Activated CD4-positive, alpha-beta T cell treated with anti-CD3 and anti-CD28 coated beads, Interleukin-2, amount 50 U/mL, for 48 hours (primary cell): ENCODE data around the gene ZFAND5.

ENCODE experiments used
- DNase-seq, 2 experiments: peaks; one replicate each; pipeline ENCODE4 v3.0.0-alpha.2; 2020

Gene ZFAND5

DNA sequence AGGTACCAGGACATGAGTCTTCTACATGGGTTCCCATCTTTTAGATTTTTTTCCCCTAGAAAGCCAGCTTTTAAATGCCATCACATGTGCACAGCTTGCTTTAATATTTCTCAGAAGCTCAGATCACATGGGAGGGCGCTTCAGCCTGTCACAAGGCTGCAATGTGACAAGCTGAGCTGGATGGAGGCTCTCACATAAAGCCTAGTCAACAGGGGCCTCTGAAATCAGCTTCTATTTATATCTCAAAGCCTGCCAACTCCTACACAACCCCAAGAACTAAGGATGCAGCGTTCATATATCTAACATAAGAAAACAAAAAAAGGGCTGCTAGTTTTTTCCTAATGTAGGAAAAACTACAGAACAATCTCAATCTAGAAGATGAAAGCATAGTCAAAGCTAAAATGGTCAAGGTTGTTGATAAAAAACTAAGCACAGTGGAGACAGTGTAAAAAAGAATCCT, 2.3 kb downstream of the ZFAND5 start:
- peak; percentile 35 to 48 for DNase-seq

- no peak for DNase-seq
These were observed 2.9 kb downstream of the ZFAND5 start for GRCh38 chr9:72362118-72362531.

DNA sequence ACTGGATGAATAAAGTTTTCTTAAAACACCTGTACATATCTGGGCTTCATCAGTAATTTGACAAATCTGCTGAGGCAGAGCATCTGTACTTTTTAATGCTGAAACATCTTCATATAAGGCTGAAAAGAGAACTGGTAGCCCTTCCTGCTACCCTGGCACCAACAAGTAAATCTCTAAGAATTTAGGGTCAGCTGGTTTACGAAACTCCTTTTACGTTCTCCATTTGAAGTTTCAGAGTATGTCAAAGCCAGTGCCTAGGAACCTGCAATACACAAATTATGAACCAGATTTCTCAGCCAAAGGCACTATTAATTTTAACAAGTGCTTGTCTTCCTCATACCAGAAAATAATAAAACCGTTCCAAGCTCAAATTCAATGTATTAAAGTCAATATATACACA, 3.8 kb downstream of the ZFAND5 start:
- DNase-seq = no peak

DNA sequence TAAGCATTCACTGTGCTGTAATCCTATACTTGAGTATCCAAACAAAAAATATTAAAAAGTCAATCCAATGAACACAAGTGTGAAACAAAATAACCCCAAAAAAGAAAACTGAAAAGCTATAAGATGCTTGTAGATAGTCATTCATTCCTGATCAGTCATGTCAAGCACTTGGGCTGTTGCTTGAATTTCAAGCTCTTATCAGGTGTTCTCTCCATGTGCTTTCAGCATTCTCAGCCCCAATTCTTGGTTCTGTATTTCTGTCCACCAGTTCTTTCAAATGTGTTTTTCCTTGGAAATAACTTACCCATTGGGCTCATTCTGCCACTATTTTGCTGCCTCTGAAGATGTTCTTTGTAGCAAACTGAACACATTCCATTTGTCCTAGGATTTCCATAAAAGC, 4.7 kb downstream of the ZFAND5 start:
- no peak for DNase-seq

DNA sequence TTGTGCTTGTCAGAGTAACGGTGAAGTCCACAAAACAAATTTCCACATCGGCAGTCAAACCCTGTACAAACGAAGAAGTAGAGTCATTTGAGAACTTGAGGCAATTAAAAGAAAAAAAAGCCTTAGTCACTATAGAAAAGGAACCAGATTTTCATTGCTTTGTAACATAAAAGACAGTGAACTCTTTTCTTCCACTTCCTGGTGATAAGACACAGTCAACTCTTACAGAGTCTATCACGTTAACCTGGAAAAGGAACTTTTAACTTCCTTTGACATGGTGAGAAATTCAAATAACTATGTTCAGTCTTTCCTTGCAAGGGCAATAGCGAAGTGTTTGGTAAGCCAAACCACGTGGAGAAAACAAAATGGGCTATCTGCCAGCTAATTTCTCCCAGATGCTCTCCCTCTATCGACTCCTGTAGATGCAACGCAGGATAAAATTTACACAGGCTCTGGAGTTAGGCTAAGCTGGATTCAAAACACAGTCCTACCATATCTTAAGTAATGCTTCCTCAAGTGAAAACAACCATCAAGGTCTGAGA, 8.9 kb downstream of the ZFAND5 start:
- no peak for DNase-seq

DNA sequence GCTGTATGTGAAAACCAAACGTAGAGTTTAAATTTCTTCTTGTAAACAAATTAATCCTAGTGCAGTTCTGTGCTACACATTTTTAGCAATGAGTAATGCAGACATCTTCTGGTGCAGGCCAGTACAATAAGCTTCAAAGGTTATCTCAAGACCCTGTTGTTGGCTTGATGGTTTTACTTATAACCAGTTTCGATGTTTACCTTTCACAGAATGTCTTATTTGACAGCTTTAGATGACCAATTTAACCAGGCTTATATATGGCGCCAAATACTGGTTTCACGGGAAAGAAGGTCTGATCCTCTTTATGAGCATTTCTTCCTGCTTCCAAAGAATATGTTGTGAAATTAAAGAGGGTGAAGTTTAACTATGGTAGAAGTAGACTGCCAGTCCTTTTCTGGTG, 9.9 kb downstream of the ZFAND5 start:
- no peak for DNase-seq

- no peak for DNase-seq
These were observed 10.3 kb downstream of the ZFAND5 start for GRCh38 chr9:72354704-72355103.

- no peak for DNase-seq
These were observed 11.4 kb downstream of the ZFAND5 start for GRCh38 chr9:72353455-72354116.

DNA sequence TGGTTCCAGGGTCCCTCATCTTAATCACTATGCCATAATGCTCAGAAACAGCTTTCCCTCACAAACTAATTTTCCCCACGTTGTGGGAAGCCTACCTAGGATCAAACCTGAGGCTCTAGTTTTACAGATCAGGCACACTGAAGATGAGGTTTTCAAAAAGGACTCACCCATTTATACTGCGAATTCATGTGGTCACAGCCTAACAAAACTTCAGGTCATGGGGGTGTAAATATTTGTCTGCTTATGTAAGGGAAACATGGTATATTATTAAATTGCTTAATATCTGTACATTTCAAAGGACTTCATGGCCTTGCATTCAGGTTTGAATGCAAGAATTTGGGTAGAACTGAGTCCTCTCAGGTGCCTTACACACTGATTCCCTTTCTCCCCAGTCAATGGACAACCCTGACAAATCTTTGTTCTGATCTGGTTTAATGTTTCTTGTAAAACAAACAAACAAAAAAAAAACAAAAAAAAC, 12.1 kb downstream of the ZFAND5 start:
- DNase-seq = no peak

DNA sequence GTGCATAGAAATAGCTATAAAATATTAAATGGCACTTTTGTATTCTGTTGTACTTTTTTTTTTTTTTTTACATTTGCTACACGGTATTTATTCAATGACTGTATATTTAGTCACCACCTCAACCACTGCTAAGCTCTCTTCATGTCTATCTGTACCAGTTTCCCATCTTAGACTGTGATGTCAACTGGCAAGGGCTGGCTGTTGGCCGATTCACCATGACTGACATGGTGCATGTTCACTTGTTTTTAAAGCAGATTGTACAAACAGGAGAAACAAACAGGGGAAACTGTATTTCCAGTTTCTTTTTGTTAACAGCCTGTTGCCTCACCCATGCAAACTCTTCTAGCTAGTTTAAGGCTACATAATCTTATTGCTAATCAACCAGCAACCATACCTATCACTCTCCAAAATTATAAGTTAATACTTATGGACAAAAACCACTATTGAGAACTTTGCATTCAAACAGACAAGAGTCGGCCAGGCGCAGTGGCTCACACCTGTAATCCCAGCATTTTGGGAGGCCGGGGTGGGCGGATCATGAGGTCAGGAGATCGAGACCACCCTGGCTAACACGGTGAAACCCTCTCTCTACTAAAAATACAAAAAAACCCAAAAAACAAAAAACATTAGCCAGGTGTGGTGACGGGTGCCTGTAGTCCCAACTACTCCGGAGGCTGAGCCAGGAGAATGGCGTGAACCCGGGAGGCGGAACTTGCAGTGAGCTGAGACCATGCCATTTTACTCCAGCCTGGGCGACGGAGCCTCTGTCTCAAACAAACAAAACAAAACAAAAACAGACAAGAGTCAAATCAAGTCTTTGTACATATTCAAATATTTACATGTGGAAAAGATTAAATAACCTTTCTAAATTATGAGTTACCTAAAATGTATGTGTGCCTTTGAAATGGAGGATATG, 13.2 kb downstream of the ZFAND5 start:
- DNase-seq = no peak

GRCh38 chr9:72349911-72350310, 15.1 kb downstream of the ZFAND5 start:
- no peak for DNase-seq

DNA sequence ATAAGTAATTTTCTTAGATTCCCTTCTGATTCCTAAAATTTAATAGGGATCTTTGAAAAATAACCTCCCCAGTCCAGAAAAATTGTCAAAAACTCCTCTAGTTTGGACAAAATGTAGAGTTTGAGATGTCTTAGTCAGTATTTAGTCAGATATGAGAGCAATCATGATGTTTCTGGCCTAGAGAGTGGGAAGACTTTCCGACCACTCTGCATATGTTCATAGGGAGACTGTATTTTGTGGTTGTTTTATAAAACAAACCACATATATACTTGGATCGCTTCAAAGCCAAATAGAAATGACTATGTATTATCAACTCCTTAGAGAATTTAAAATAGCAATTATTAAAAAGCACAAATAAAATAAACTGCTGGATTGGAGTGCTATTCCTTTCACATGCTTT, 15.8 kb downstream of the ZFAND5 start:
- no peak for DNase-seq

DNA sequence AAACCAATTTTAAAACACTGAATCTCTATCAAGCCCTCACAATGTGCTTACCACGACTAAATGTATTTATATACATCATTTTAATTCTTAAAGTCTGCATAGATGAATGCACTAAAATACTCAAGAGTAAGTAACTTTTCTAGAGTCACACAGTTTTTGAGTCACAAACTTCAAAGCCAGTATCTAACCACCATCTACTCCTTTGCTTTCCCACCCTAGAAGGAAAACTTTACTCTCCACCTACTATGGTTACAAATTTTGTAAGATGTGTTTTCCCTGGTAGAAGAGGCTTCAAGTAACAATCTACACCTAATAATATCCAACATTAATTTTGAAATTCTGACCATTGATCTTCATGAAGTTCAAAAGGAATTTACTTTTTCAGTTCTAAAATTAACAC, 18.7 kb downstream of the ZFAND5 start:
- DNase-seq = no peak

GRCh38 chr9:72338631-72339030, 26.4 kb downstream of the ZFAND5 start:
- no peak for DNase-seq

GRCh38 chr9:72337286-72337685, 27.7 kb downstream of the ZFAND5 start:
- DNase-seq = no peak

DNA sequence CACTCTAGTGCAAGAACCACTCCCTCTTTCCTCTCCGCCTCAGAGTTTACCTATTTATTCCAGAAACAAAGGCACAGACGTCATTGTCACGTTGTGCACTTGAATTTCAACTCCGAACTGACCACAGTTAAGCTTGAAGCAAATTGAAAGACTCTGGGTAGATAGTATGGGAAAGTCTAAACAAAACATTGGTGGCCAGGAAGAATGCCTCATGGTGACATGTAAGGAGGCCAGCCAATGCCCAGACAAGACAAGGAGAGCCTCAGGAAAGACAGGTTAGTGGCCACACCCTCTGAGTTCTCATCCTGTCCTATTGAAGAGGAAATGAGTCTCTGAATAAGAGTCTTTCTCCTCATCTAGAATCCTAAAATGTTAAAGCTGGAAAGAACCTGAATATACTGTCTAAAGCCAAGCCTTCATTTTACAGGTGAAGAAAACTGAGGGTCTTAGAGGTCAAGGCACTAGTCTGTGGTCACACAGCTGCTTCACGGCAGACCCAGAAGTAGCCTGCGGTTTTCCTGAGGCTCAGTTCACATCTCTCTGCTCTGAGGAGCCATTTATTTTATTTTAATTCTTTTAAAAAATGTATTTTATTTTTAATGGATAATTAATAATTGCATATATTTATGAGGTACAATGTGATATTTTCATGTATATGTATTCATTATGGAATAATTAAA, 30.2 kb downstream of the ZFAND5 start:
- no peak for DNase-seq

DNA sequence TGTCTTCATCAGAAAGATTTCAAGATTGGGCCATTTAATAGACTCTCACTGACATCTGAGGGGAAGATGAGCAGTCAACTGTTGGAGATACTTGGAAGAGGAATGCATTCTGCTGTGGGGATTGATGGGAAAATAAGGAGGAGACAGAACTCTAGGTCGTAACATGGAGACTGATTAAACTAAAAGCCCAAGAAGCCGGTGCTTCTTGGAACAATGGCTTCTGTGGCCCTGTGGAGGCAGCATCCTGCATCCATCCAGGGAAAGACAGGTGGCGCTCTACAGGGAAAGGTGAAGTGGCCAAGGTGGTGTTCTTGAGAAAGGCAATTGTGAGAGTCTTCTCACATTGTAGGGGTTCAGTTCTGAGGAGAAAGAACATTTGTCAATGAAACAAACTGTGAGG, 31.3 kb downstream of the ZFAND5 start:
- no peak for DNase-seq

DNA sequence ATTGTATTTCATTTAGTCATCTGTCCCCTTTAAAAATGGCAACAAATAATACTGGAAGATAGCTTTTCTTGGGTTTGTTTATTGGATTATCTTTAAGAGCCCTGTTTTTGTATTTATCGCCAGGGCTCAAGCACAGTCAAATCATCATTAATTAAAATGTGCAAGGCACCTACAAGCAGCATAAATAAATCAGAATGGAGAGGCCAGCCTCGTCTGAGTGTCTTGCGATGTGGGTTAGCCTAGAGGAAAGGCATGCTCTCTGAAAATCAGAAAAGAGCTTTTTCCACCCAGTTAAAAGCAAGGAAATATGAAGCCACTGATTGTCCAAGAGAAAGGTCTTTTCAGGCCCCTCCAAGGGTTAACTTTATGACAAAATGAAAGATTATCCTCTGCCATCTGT, 31.8 kb downstream of the ZFAND5 start:
- DNase-seq = no peak

DNA sequence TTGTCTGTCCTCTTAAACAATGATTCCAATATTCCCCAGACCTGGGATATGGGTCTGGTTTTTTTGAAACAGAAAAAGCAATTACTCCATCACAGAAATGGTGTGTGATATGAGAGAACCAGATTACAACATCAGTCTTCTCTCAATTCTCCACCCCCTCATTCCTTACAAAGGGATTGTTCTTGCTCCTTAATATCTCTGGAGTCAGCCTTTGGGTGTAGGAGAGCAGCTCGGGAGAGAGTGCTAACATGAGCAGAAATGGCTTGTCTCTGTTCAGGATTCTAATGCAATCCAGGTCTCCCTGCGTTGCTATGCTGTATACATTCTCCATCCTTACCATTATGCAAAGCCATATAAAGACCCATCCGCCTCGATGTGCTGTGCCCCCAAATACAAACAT, 32.7 kb downstream of the ZFAND5 start:
- no peak for DNase-seq

DNA sequence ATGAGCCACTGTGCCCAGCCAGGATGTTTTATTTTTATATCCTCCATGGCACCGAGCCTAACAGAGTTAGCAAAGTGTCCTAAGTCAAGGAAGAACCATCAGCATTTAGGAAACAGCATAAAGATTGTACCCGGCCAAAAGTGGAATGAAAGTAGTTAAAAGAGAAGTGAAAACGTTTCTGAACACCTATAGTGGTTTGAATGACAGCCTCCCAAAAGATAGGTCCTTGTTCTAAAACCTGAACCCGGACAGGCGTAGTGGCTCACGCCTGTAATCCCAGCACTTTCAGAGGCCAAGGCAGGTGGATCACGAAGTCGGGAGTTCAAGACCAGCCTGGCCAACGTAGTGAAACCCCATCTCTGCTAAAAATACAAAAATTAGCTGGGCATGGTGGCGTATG, 37.4 kb downstream of the ZFAND5 start:
- no peak for DNase-seq

DNA sequence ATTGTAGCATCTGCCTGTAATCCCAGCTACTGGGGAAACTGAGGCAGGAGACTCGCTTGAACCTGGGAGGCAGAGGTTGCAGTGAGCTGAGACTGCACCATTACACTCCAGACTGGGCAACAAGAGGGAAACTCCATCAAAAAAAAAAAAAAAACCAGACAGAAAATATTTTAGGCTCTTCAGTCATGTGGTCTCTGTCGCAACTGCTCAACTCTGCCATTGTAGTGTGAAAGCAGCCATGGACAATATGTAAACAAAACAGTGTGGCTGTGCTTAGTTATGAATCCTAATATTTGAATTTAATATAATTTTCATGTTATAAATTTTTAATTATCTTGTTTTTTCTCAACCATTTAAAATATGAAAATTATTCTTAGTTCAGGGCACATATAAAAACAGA, 38.4 kb downstream of the ZFAND5 start:
- DNase-seq = no peak

GRCh38 chr9:72324974-72325373, 40.0 kb downstream of the ZFAND5 start:
- DNase-seq = no peak

DNA sequence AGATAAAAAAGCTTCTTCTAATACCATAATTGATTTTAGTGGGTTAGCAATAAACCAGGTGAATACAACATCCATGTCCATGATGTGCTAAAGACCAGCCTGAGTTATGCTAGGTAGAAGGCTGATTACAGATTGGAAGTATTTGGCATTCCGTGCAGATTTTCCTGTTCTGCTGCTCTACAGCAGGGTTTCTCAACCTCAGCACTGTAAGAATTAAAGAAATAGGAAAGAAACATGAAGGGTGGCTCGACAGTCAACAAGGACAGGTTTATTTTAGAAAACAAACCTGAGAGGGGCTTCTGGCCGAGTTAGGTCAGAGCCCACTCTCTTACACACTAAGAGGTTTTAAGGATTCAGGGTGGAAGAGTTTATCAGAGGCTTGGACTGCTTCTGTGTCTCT, 42.3 kb downstream of the ZFAND5 start:
- no peak for DNase-seq
